ENCODE measurements around the gene SYPL1. TPM values are rescaled to one million over a fixed set of nuclear protein-coding genes. Genes with fewer than 3 reads are reported as not detected.

The SYPL1 gene
- total and polyA plus RNA-seq, 9 of the 15 experiments (the other 6 are each of a cell fraction or from before 2014, with no cell fraction given): 23.8 to 214 (median 70.2) TPM

GRCh38 chr7:106056513-106057203 lies 55.5 kb downstream of the SYPL1 start (continued):
- TF ChIP-seq E2F1 (CRISPR knock-in tag; IDR thresholded peaks at IDR 0.05) (no peak), YY1 (IDR thresholded peaks at IDR 0.05; ENCODE audit: borderline replicate concordance in 1 of 3, control insufficient read depth in 1 of 3, extremely low read depth in 1 of 3, insufficient read depth in 3 of 3, insufficient read length in 1 of 3, insufficient replicate concordance in 2 of 3, low read depth in 1 of 3, low read length in 2 of 3) (peak in 2 of 3 experiments; percentile 65 to 68), HDAC2 (IDR thresholded peaks at IDR 0.05) (no peak), ASH1L (IDR thresholded peaks at IDR 0.05; ENCODE audit: borderline replicate concordance, low read depth, partially characterized antibody) (no peak), SIN3A (IDR thresholded peaks at IDR 0.05; ENCODE audit: borderline replicate concordance in 2 of 2, control insufficient read depth in 1 of 2, low read depth in 2 of 2, low read length in 2 of 2) (no peak), LCOR (CRISPR knock-in tag; IDR thresholded peaks at IDR 0.05) (peak; percentile 37; the same call in 1 of the 2 replicates), POLR3G (IDR thresholded peaks at IDR 0.05; ENCODE audit: extremely low read depth, insufficient read length, insufficient replicate concordance) (no peak), ELF4 (CRISPR knock-in tag; IDR thresholded peaks at IDR 0.05) (no peak), ATF6 (CRISPR knock-in tag; IDR thresholded peaks at IDR 0.05) (no peak; the same call in 1 of the 2 replicates), ZNF707 (CRISPR knock-in tag; conservative IDR thresholded peaks at IDR 0.05) (no peak), NEUROD1 (IDR thresholded peaks at IDR 0.05; ENCODE audit: borderline replicate concordance, low read depth, low read length, partially characterized antibody) (peak; percentile 25), HMG20A (CRISPR knock-in tag; conservative IDR thresholded peaks at IDR 0.05) (no peak), CBX3 (IDR thresholded peaks at IDR 0.05; ENCODE audit: borderline replicate concordance in 1 of 2, low read length in 2 of 2) (no peak), CTBP1 (IDR thresholded peaks at IDR 0.05; ENCODE audit: borderline replicate concordance) (peak; percentile 64), POLR2G (IDR thresholded peaks at IDR 0.05; ENCODE audit: low read depth, low read length) (no peak), TRIM28 (IDR thresholded peaks at IDR 0.05) (no peak), HIVEP1 (CRISPR knock-in tag; IDR thresholded peaks at IDR 0.05) (no peak), MAZ (CRISPR knock-in tag; conservative IDR thresholded peaks at IDR 0.05 in 1 of 2, IDR thresholded peaks at IDR 0.05 in 1 of 2) (0 out of 4 replicates have a peak, but pooled peaks of 1 of the 2 experiments have one; percentile 68), ZNF24 (IDR thresholded peaks at IDR 0.05) (0 out of 2 replicates have a peak, but pooled peaks have one; percentile 39), CC2D1A (IDR thresholded peaks at IDR 0.05) (peak; percentile 86; the same call in 1 of the 2 replicates), POLR2B (IDR thresholded peaks at IDR 0.05; ENCODE audit: low read depth, partially characterized antibody) (no peak), LARP7 (IDR thresholded peaks at IDR 0.05) (no peak), MEF2D (tag; conservative IDR thresholded peaks at IDR 0.05; ENCODE audit: low read depth) (no peak), MTA2 (IDR thresholded peaks at IDR 0.05; ENCODE audit: low read depth) (no peak), HNRNPUL1 (IDR thresholded peaks at IDR 0.05; ENCODE audit: low read length) (no peak), ELF2 (CRISPR knock-in tag; IDR thresholded peaks at IDR 0.05) (0 out of 2 replicates have a peak, but pooled peaks have one; percentile 9), NR2F6 (CRISPR knock-in tag; IDR thresholded peaks at IDR 0.05) (no peak)

Measured in K562 (cell line).